ENCODE data around the gene GTPBP3.

Gene GTPBP3

DNA sequence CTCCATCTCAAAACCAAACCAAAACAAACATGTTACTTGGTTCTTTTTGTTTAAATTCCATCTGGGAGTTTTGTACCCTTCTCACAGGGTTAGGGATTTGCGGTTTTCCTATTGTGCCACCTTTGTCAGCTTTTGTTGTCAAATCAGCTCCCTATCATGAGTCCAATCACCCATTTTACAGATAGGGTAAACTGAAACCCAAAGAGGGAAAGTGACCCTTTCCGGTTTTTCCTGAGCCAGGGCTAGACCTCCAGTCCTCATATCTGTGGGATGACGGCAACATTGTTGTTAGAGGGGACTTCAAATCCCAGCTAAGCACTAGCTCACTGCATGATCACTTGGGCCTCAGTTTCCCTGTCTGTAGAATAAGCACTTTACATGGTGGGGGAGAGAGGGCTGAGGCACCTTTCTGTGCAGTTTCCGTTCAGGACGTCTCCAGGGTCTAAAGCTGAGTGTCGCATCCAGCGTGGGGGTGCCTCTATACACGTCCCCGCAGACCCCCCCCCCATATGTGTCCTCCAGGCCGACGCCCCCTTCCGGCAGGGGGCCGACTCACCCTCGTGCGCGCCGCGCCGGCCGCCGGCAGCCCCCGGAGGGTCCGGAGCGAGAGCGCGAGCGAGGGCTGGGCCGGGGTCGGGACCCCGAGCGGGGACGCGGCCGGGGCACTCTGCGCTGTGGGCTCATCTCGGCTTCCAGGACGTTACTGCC lies 52.8 kb downstream of the GTPBP3 start:
- peaks cover 8% of the 10 kb centered on the region for H3K27me3 ChIP-seq (ENCODE audit: control insufficient read depth, insufficient read depth, low read length)
- H3K4me3 ChIP-seq (ENCODE audit: low read depth, low read length): peak overlapping the region; percentile 51
- peak overlapping the region; percentile 60 for H3K9ac ChIP-seq (ENCODE audit: low read depth, low read length)
- no peaks in the 10 kb centered on the region for H3K9me3 ChIP-seq (ENCODE audit: control insufficient read depth, insufficient read depth, low read length)
- no peaks in the 10 kb centered on the region for H3K4me1 ChIP-seq (ENCODE audit: control insufficient read depth, insufficient read depth, low read length)
- H3K36me3 ChIP-seq (ENCODE audit: control insufficient read depth, insufficient read depth, low read length): no peaks in the 10 kb centered on the region

DNA sequence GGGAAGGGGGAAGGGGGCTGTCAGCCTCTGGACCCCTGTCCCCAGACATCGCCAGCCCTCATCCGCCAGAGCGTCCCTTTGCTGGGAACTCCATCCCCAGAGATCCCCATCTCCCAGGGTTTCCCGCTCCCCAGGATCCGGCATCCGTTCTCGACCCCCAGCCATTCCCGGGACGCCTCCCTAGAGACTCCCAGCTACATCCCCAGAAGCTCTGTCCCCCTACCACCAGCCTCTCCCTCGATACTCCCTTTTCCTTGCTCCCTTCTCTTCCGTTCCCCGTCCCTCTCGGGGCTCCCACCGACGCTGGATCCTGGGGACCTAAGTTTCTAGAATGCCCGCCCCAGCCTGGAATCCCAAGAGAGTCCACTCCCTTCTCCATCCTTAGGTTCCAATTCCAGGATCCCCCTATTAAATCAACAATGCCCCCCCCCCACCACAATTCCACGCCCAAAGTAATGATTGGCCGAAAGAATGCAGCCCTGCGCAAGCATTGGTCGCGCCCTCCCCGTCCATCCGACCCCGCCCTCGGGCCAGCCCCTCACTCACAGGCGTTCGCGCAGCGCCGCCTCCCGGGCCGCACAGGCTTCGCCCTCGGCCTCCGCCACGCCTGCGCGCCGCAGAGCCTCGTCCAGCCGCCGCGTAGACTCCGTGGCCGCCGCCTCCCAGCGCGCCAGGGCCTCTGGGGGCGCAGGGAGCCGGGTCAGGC lies 53.5 kb downstream of the GTPBP3 start:
- H3K4me3 ChIP-seq (ENCODE audit: low read depth, low read length): peak overlapping the region; percentile 51
- H3K9ac ChIP-seq (ENCODE audit: low read depth, low read length): peak overlapping the region; percentile 60
- H3K9me3 ChIP-seq (ENCODE audit: control insufficient read depth, insufficient read depth, low read length): no peaks in the 10 kb centered on the region
- H3K36me3 ChIP-seq (ENCODE audit: control insufficient read depth, insufficient read depth, low read length): no peaks in the 10 kb centered on the region
- H3K4me1 ChIP-seq (ENCODE audit: control insufficient read depth, insufficient read depth, low read length): peaks cover 3% of the 10 kb centered on the region
- H3K27me3 ChIP-seq (ENCODE audit: control insufficient read depth, insufficient read depth, low read length): peaks cover 8% of the 10 kb centered on the region

DNA sequence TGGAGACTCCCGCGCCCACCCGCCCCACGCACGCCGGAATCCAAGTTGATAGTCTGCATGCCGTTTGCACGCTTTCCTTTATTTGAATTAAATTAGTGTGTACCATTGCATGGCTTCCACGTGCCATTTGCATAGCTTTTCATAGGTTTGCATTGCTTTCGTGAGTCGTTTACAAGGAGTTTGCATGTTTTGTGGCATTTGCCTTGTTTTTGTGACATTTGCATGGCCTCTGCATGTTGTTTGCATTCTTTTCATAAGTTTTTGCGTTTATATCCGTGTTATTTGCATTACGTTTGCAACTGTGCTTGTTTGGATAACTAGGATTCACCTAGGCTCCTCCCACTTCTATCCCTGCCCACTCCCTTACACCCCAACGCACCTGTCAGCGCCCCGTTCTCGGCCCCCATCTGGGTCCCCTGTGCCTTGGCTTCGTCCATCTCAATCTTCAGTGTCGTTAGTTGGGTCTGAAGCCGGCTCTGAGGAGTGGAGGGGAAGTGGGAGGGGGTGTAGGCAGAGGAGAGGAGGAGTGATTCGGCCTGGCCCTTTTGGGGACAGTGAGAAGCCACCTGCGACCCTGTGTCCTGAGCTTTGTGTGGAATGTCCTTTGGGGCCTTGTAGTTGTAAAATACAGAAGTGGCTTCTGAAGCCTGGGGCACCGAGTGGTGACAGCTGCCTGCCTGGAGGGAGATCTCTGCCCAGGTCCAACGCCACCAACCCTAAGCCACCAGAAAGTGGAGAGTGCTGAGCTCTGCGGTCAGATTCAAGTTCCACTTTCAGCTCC lies 54.2 kb downstream of the GTPBP3 start:
- Histone ChIP-seq H3K4me1 (ENCODE audit: control insufficient read depth, insufficient read depth, low read length) (peaks cover 3% of the 10 kb centered on the region), H3K4me3 (ENCODE audit: low read depth, low read length) (peak overlapping the region; percentile 51), H3K36me3 (ENCODE audit: control insufficient read depth, insufficient read depth, low read length) (no peaks in the 10 kb centered on the region), H3K9ac (ENCODE audit: low read depth, low read length) (no peak overlapping the region), H3K27me3 (ENCODE audit: control insufficient read depth, insufficient read depth, low read length) (peaks cover 8% of the 10 kb centered on the region), H3K9me3 (ENCODE audit: control insufficient read depth, insufficient read depth, low read length) (no peaks in the 10 kb centered on the region)
